HEK293 (cell line): ENCODE data around the gene KANSL1.

Experiments
- KLF7 ChIP-seq: fragments of 450-650 bp; formaldehyde crosslinking; IDR thresholded peaks from 2 replicates; pipeline ENCODE4 v1.5.1; 2016; ENCODE audit warnings: missing biosample characterization, missing genetic modification characterization, borderline replicate concordance
- PBX3 ChIP-seq: sonication (generic); formaldehyde crosslinking; IDR thresholded peaks from 2 replicates; pipeline ENCODE4 v1.8.1; 2022; ENCODE audit warnings: mild to moderate bottlenecking, moderate library complexity, missing genetic modification reagents
- REPIN1 ChIP-seq: fragments of 450-650 bp; formaldehyde crosslinking; IDR thresholded peaks from 2 replicates; pipeline ENCODE4 v1.5.1; 2017; ENCODE audit warnings: missing biosample characterization, missing genetic modification characterization, low read depth
- ZBTB44 ChIP-seq: fragments of 450-650 bp; IDR thresholded peaks from 2 replicates; pipeline ENCODE4 v1.5.1; 2018; ENCODE audit warnings: missing biosample characterization, mild to moderate bottlenecking, missing genetic modification characterization
- ZNF146 ChIP-seq: fragments of 450-650 bp; formaldehyde crosslinking; IDR thresholded peaks from 2 replicates; pipeline ENCODE4 v1.5.1; 2016; ENCODE audit warnings: missing biosample characterization, missing genetic modification characterization
- ZNF169 ChIP-seq: fragments of 450-650 bp; formaldehyde crosslinking; IDR thresholded peaks from 2 replicates; pipeline ENCODE4 v1.5.1; 2016; ENCODE audit warnings: missing biosample characterization, missing genetic modification characterization
- ZNF274 ChIP-seq, 2 experiments: fragments of 200-500 bp in 1 of 2; fragments of 450-650 bp in 1 of 2; sonication (Bioruptor generic) in 1 of 2; formaldehyde crosslinking in 1 of 2; IDR thresholded peaks; 2 replicates each; pipeline versions ENCODE4 v1.5.1 to v1.6.1; 2014 to 2016; ENCODE audit warnings: borderline replicate concordance in 1 of 2, inconsistent platforms in 1 of 2, low read length in 1 of 2, missing biosample characterization in 1 of 2, missing genetic modification characterization in 1 of 2
- ZNF571 ChIP-seq: fragments of 450-650 bp; formaldehyde crosslinking; IDR thresholded peaks from 2 replicates; pipeline ENCODE4 v1.5.0; 2017; ENCODE audit warnings: missing biosample characterization, missing genetic modification characterization
- TF ChIP-seq, protein P1 (sequence below): fragments of 450-650 bp; formaldehyde crosslinking; IDR thresholded peaks from 2 replicates; pipeline ENCODE4 v1.5.1; 2016; ENCODE audit warnings: missing biosample characterization, missing genetic modification characterization

DNA sequence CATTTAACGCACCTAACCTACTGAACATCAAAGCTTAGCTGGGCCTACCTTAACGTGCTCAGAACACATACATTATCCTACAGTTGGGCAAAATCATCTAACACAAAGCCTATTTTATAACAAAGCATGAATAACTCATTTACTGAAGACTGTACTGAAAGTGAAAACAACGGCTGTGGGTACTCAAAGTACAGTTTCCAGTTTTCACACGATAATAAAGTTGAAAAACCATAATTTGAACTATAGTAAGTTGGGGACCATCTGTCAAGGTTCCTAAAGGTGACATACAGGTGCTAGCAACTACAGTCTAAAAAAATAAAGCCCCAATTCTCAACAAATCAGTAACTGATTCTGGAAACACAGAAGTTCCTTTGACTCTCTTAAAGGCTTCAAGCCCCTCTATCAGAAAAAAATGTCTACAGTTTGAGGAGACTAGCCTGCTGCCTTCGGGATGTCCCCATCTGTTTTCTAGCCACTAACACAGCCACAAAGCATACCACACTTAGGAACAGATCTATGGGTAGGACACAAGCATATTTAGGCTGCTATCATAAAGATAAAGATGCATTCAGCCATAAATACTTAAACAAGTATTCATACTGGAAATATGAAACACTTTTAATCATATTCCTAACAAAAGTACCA, 71.3 kb downstream of the KANSL1 start:
- TF ChIP-seq ZBTB44 (no peak), KLF7 (tag by site-specific recombination) (no peak), REPIN1 (no peak), ZNF169 (tag by site-specific recombination) (no peak), ZNF146 (tag by site-specific recombination) (no peak), ZNF274 (IDR thresholded peaks at IDR 0.05; ENCODE audit: low read length) (no peak), ZNF274 (tag by site-specific recombination; IDR thresholded peaks at IDR 0.05; ENCODE audit: borderline replicate concordance) (no peak), ZNF571 (tag by site-specific recombination) (no peak), PBX3 (CRISPR knock-in tag) (no peak)
- TF ChIP-seq, protein P1, sequence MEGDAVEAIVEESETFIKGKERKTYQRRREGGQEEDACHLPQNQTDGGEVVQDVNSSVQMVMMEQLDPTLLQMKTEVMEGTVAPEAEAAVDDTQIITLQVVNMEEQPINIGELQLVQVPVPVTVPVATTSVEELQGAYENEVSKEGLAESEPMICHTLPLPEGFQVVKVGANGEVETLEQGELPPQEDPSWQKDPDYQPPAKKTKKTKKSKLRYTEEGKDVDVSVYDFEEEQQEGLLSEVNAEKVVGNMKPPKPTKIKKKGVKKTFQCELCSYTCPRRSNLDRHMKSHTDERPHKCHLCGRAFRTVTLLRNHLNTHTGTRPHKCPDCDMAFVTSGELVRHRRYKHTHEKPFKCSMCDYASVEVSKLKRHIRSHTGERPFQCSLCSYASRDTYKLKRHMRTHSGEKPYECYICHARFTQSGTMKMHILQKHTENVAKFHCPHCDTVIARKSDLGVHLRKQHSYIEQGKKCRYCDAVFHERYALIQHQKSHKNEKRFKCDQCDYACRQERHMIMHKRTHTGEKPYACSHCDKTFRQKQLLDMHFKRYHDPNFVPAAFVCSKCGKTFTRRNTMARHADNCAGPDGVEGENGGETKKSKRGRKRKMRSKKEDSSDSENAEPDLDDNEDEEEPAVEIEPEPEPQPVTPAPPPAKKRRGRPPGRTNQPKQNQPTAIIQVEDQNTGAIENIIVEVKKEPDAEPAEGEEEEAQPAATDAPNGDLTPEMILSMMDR (tag by site-specific recombination): no peak
